K562 (cell line): Measurements from ENCODE around the gene LRIT1. TPM values are rescaled to one million over a fixed set of nuclear protein-coding genes. Genes with fewer than 3 reads are reported as not detected.

ENCODE experiments used
- ATAC-seq: fragments of 200-7000 bp; cut with Tn5 transposase; 3 replicates; pipeline ENCODE4 v1.9.1; 2020; ENCODE audit warnings: moderate library complexity
- BruUV-seq: library from RNA; stranded (reverse); fragments of 400-500 nt; replicated peaks from 2 replicates; lab custom pipeline; 2021; lab: Mats Ljungman, UMichigan
- CTCF ChIA-PET: fragments of 300-600 bp; formaldehyde crosslinking; extraction: SDS; loops from one replicate; lab custom pipeline; 2021; ENCODE audit warnings: low intra/inter-chr PET ratio; lab: Yijun Ruan, JAX
- POLR2A ChIA-PET: fragments of 300-600, 350-650 bp; sonication (Branson Sonifier 250); formaldehyde crosslinking; extraction: SDS; loops from one replicate; lab custom pipeline; 2021; ENCODE audit warnings: antibody characterized with exemption, inconsistent platforms; lab: Yijun Ruan, JAX
- DNase-seq, 4 experiments: peaks; one replicate each; pipeline versions ENCODE4 v3.0.0 to v3.0.0-alpha.2; 2011 to 2018; ENCODE audit warnings: low spot score in 3 of 4, mixed read lengths in 3 of 4; ENCODE audit errors: extremely low read depth in 1 of 4
- FAIRE-seq: peaks from 2 replicates; lab custom pipeline; 2011; peaks lifted over from hg19 to GRCh38; lab: Jason Lieb, UNC
- H2AFZ ChIP-seq: 2 replicates; pipeline ENCODE4 v1.6.0; 2011; ENCODE audit warnings: low read depth, low read length, control low read depth, inconsistent platforms
- H3K27ac ChIP-seq: fragments of 200-600 bp; 3 replicates; pipeline ENCODE4 v1.8.0; 2011; ENCODE audit warnings: low read depth, mild to moderate bottlenecking, control low read depth, inconsistent platforms, low read length, moderate library complexity, mixed read lengths; ENCODE audit errors: extremely low read depth
- H3K27me3 ChIP-seq, 2 experiments: fragments of 300-600 bp in 1 of 2; 2 replicates in 1 of 2; 3 replicates in 1 of 2; pipeline versions ENCODE4 v1.6.0 to v1.8.0; 2011; ENCODE audit warnings: inconsistent platforms in 2 of 2, low read length in 2 of 2, mild to moderate bottlenecking in 1 of 2, mixed read lengths in 1 of 2, moderate library complexity in 1 of 2; ENCODE audit not compliant: control insufficient read depth in 2 of 2, insufficient read depth in 2 of 2
- H3K36me3 ChIP-seq: fragments of 300-600 bp; 3 replicates; pipeline ENCODE4 v1.8.0; 2011; ENCODE audit warnings: mild to moderate bottlenecking, low read length, inconsistent platforms; ENCODE audit not compliant: control insufficient read depth, insufficient read depth
- H3K4me1 ChIP-seq, 2 experiments: fragments of 200-600 bp in 1 of 2; replicated peaks in 1 of 2; 2 replicates in 1 of 2; 3 replicates in 1 of 2; pipeline versions ENCODE4 v1.5.1 to v1.8.0; 2011; ENCODE audit warnings: inconsistent platforms in 2 of 2, low read length in 2 of 2, mild to moderate bottlenecking in 1 of 2, mixed read lengths in 1 of 2, moderate library complexity in 1 of 2; ENCODE audit not compliant: control insufficient read depth in 2 of 2, insufficient read depth in 2 of 2
- H3K4me2 ChIP-seq: 2 replicates; pipeline ENCODE4 v1.6.1; 2011; ENCODE audit warnings: low read length, control low read depth, inconsistent platforms, mixed read lengths; ENCODE audit not compliant: insufficient read depth
- H3K4me3 ChIP-seq: fragments of 200-600 bp; sonication (generic), shearing (Covaris generic); 2 replicates; pipeline ENCODE4 v1.5.1; 2016; ENCODE audit warnings: control low read depth, inconsistent platforms
- H3K79me2 ChIP-seq: fragments of 200-600 bp; 3 replicates; pipeline ENCODE4 v1.8.0; 2011; ENCODE audit warnings: low read length, inconsistent platforms; ENCODE audit not compliant: control insufficient read depth, insufficient read depth
- H3K9ac ChIP-seq, 2 experiments: 2 replicates each; pipeline versions ENCODE4 v1.6.0 to v1.6.1; 2011; ENCODE audit warnings: low read depth in 2 of 2, low read length in 2 of 2, control low read depth in 1 of 2, inconsistent platforms in 1 of 2, mild to moderate bottlenecking in 1 of 2, mixed read lengths in 1 of 2; ENCODE audit not compliant: insufficient read depth in 1 of 2
- H3K9me1 ChIP-seq: one replicate; pipeline ENCODE4 v1.6.0; 2011; ENCODE audit warnings: inconsistent platforms, mild to moderate bottlenecking, low read length, moderate library complexity; ENCODE audit not compliant: control insufficient read depth, insufficient read depth
- H3K9me3 ChIP-seq: replicated peaks from 2 replicates; pipeline ENCODE4 v1.5.1; 2011; ENCODE audit warnings: low read depth, low read length, inconsistent platforms; ENCODE audit not compliant: control insufficient read depth, insufficient read depth
- H4K20me1 ChIP-seq: replicated peaks from 2 replicates; pipeline ENCODE4 v1.6.1; 2011; ENCODE audit warnings: low read length, inconsistent platforms, mixed read lengths; ENCODE audit not compliant: control insufficient read depth, insufficient read depth
- HMG20B ChIP-seq: fragments of 250-450 bp; sonication (Bioruptor Pico); IDR thresholded peaks from 2 replicates; pipeline ENCODE4 v1.5.0; 2021; ENCODE audit warnings: mild to moderate bottlenecking
- SLC30A9 ChIP-seq: fragments of 250-450 bp; sonication (Bioruptor Pico); IDR thresholded peaks from 2 replicates; pipeline ENCODE4 v1.8.0; 2022; ENCODE audit warnings: mild to moderate bottlenecking, moderate library complexity
- TBL1XR1 ChIP-seq, 2 experiments: IDR thresholded peaks; 2 replicates each; pipeline ENCODE4 v1.6.1; 2012; ENCODE audit warnings: improper control_type of control experiment in 2 of 2, low read length in 2 of 2, mild to moderate bottlenecking in 1 of 2
- WGBS: fragments of 100-300 bp; shearing (Covaris generic); methylation state at CpG from one replicate; pipeline ENCODE4 v1.1.6; 2016; ENCODE audit warnings: low coverage, mixed read lengths; ENCODE audit not compliant: insufficient coverage; ENCODE audit errors: missing lambda C conversion rate; 5-methylcytosine and 5-hydroxymethylcytosine counted together
- in situ Hi-C: fragments of 300-500 bp; cut with MboI; formaldehyde crosslinking; loops from 4 replicates; pipeline ENCODE4 v1.15.0; 2018; ENCODE audit warnings: inconsistent platforms, mixed read lengths
- intact Hi-C: fragments of 100-400 bp; cut with micrococcal nuclease; formaldehyde crosslinking; loops from 2 replicates; pipeline ENCODE4 v1.14.2; 2022
- polyA plus RNA-seq, 8 experiments: library from polyadenylated mRNA; depleted of rRNA in 4 of 8; stranded (reverse) in 5 of 8; unstranded in 3 of 8; fragments of >200 nt; fragmentation: Nextera tagmentation in 2 of 8; fragmentation: Illumina TruSeq in 1 of 8; extraction: Ambion mirVana in 2 of 8; extraction: Trizol in 1 of 8; gene quantifications; 2 replicates each; pipeline versions ENCODE4 v1.2.1 to v1.2.3, GENCODE V29; 2011 to 2014; ENCODE audit warnings: inconsistent platforms in 1 of 8, missing spikeins in 1 of 8
- total RNA-seq, 7 experiments: library from RNA; depleted of rRNA in 6 of 7; stranded (reverse); fragments of >200 nt in 6 of 7; fragmentation: Illumina TruSeq in 2 of 7; extraction: Trizol in 2 of 7; gene quantifications; 2 replicates each; pipeline versions ENCODE4 v1.2.1 to v1.2.3, GENCODE V29; 2011 to 2021; ENCODE audit warnings: low replicate concordance in 1 of 7
- TF ChIP-seq, protein P1 (sequence below): fragments of 200-800 bp; sonication (Bioruptor generic); IDR thresholded peaks from 2 replicates; pipeline ENCODE4 v1.6.1; 2016; ENCODE audit warnings: missing genetic modification characterization, missing compliant biosample characterization
- TF ChIP-seq, protein P2 (sequence below), 2 experiments: IDR thresholded peaks in 1 of 2; conservative IDR thresholded peaks in 1 of 2; 2 replicates each; pipeline ENCODE4 v1.6.1; 2016; ENCODE audit warnings: low read depth in 2 of 2, mild to moderate bottlenecking in 1 of 2, missing compliant biosample characterization in 1 of 2, missing genetic modification characterization in 1 of 2, moderate library complexity in 1 of 2

The LRIT1 gene
- total and polyA plus RNA-seq, 9 of the 15 experiments (the other 6 are each of a cell fraction or from before 2014, with no cell fraction given): not detected

DNA sequence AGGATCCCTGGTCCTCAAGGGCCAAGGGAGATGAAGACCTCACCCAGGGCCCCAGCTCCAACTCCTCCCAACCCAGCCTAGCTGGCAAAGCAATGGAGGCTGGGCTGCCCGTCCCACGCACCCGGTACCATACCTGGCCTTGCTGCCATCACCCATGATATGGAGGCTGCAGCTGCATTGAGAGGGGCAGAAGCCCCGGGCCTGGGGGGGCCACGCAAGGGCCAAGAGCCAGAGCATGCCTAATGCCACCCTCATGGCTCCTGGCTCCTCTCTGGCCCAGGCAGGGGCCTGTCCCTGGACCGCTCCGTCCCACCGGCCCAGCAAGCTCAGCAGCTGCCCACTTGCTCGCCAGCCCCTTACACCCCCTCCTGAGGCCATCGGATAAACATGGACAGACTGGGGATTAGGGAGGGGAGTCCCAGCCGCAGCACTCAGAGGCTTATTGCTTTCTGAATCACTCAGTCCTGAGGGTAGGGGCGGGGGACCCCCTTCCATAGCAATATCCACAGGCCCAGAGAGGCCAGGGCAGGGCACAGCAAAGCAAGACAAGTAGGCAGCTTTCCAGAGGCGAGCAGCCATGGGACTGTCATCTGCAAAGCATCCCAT is at the start of gene LRIT1 (continued):
- TF ChIP-seq, protein P1, sequence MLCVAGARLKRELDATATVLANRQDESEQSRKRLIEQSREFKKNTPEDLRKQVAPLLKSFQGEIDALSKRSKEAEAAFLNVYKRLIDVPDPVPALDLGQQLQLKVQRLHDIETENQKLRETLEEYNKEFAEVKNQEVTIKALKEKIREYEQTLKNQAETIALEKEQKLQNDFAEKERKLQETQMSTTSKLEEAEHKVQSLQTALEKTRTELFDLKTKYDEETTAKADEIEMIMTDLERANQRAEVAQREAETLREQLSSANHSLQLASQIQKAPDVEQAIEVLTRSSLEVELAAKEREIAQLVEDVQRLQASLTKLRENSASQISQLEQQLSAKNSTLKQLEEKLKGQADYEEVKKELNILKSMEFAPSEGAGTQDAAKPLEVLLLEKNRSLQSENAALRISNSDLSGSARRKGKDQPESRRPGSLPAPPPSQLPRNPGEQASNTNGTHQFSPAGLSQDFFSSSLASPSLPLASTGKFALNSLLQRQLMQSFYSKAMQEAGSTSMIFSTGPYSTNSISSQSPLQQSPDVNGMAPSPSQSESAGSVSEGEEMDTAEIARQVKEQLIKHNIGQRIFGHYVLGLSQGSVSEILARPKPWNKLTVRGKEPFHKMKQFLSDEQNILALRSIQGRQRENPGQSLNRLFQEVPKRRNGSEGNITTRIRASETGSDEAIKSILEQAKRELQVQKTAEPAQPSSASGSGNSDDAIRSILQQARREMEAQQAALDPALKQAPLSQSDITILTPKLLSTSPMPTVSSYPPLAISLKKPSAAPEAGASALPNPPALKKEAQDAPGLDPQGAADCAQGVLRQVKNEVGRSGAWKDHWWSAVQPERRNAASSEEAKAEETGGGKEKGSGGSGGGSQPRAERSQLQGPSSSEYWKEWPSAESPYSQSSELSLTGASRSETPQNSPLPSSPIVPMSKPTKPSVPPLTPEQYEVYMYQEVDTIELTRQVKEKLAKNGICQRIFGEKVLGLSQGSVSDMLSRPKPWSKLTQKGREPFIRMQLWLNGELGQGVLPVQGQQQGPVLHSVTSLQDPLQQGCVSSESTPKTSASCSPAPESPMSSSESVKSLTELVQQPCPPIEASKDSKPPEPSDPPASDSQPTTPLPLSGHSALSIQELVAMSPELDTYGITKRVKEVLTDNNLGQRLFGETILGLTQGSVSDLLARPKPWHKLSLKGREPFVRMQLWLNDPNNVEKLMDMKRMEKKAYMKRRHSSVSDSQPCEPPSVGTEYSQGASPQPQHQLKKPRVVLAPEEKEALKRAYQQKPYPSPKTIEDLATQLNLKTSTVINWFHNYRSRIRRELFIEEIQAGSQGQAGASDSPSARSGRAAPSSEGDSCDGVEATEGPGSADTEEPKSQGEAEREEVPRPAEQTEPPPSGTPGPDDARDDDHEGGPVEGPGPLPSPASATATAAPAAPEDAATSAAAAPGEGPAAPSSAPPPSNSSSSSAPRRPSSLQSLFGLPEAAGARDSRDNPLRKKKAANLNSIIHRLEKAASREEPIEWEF (CRISPR knock-in tag): no peak
- TF ChIP-seq, all 486 proteins: peak for 0

DNA sequence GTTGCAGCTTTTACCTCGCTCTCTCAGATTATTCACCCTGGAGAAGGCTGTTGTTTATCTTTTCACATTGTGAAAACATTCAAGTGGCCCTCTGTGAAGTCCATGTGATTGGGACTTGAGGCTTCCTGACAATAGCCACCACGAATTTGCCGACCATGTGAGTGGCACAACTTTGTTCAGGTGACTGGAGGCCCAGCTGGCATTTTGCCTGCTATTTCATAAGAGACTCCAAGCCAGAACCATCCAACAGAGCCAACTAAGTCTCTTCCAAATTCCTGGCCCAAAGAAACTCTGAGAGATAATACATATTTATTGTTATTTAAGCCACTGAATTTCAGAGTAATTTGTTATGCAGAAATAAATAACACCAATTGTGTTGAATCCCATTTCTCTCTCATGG is 48.9 kb upstream of the LRIT1 start:
- Histone ChIP-seq H4K20me1 (0 out of 2 replicates have a peak, but pooled peaks cover 7% of the 10 kb centered on the region), H3K4me1 (peaks cover 7 to 19% of the 10 kb centered on the region in 2 experiments; a peak in 4 of 5 replicates), H2AFZ (no peak overlapping the region), H3K27ac (no peak overlapping the region), H3K9me3 (no peaks in the 10 kb centered on the region), H3K4me3 (no peak overlapping the region), H3K36me3 (no peaks in the 10 kb centered on the region), H3K4me2 (no peak overlapping the region), H3K9ac (no peak overlapping the region), H3K9me1 (peaks cover 4% of the 10 kb centered on the region), H3K27me3 (no peaks in the 10 kb centered on the region), H3K79me2 (no peaks in the 10 kb centered on the region)
- POLR2A ChIA-PET: no interaction called here
- in situ Hi-C loops (no loop called here), intact Hi-C loops (no loop called here)
- no peak for TF ChIP-seq SLC30A9
- no peak for TF ChIP-seq HMG20B (CRISPR knock-in tag)
- TF ChIP-seq, protein P2, sequence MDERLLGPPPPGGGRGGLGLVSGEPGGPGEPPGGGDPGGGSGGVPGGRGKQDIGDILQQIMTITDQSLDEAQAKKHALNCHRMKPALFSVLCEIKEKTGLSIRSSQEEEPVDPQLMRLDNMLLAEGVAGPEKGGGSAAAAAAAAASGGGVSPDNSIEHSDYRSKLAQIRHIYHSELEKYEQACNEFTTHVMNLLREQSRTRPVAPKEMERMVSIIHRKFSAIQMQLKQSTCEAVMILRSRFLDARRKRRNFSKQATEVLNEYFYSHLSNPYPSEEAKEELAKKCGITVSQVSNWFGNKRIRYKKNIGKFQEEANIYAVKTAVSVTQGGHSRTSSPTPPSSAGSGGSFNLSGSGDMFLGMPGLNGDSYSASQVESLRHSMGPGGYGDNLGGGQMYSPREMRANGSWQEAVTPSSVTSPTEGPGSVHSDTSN (CRISPR knock-in tag; IDR thresholded peaks at IDR 0.05; ENCODE audit: low read depth): no peak
- TF ChIP-seq, protein P2 (tag; conservative IDR thresholded peaks at IDR 0.05; ENCODE audit: low read depth): no peak
- no peak for TF ChIP-seq TBL1XR1 (IDR thresholded peaks at IDR 0.05; ENCODE audit: low read length in 2 of 2)
- 0% methylated on average over 3 of the region's 3 CpGs for WGBS
- DNase-seq (no peak), ATAC-seq (no peak), FAIRE-seq (no peak)
- CTCF ChIA-PET: no interaction called here
- no TSS peak for BruUV-seq
